ENCODE results near the gene SLC27A5. TPM values are rescaled to one million over a fixed set of nuclear protein-coding genes. Genes with fewer than 3 reads are reported as not detected.
A peak's percentile ranks its signal among the peaks of the same experiment; 100 is the strongest.

SLC27A5 gene
- total and polyA plus RNA-seq, 2 of the 13 experiments (the other 11 are each of a cell fraction or from before 2014, with no cell fraction given): 30.3 to 40.2 TPM

DNA sequence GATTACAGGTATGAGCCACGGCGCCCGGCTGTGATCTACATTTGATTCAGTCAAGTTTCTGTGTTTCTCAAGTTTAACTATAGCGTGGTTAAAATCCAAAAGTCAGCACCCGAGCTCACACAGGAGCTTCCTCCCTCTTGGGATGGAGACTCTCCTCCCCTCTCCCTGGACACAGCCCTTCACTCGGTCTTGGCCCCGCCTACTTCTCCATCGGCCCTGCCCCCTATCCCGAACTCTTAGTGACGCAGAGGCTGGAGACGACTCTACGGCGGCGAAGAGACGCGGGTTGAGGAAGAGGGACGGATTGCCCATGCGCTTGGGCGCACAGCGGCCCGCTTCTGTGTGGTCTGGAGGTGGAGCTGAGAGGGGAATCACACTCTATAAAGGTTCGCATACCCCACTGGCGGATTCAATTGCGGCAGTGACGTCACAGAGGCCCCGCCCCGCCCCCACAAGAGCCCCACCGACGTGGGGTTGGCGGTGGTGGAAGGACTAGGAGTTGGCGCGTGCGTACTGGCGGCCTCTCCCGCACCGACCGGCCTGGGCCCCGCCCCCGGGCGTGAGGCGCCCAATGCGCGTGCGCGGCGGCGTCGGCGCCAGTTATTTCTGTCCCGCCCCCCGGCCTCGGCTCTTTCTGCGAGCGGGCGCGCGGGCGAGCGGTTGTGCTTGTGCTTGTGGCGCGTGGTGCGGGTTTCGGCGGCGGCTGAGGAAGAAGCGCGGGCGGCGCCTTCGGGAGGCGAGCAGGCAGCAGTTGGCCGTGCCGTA lies 32.2 kb upstream of the SLC27A5 start, which contains the start of gene TRIM28 (continued):
- TF ChIP-seq, protein P1, sequence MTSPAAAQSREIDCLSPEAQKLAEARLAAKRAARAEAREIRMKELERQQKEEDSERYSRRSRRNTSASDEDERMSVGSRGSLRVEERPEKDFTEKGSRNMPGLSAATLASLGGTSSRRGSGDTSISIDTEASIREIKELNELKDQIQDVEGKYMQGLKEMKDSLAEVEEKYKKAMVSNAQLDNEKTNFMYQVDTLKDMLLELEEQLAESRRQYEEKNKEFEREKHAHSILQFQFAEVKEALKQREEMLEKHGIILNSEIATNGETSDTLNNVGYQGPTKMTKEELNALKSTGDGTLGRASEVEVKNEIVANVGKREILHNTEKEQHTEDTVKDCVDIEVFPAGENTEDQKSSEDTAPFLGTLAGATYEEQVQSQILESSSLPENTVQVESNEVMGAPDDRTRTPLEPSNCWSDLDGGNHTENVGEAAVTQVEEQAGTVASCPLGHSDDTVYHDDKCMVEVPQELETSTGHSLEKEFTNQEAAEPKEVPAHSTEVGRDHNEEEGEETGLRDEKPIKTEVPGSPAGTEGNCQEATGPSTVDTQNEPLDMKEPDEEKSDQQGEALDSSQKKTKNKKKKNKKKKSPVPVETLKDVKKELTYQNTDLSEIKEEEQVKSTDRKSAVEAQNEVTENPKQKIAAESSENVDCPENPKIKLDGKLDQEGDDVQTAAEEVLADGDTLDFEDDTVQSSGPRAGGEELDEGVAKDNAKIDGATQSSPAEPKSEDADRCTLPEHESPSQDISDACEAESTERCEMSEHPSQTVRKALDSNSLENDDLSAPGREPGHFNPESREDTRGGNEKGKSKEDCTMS (CRISPR knock-in tag; conservative IDR thresholded peaks at IDR 0.05): no peak
- no peak for TF ChIP-seq NR3C1 (CRISPR knock-in tag; IDR thresholded peaks at IDR 0.05)
- TF ChIP-seq, protein P2, sequence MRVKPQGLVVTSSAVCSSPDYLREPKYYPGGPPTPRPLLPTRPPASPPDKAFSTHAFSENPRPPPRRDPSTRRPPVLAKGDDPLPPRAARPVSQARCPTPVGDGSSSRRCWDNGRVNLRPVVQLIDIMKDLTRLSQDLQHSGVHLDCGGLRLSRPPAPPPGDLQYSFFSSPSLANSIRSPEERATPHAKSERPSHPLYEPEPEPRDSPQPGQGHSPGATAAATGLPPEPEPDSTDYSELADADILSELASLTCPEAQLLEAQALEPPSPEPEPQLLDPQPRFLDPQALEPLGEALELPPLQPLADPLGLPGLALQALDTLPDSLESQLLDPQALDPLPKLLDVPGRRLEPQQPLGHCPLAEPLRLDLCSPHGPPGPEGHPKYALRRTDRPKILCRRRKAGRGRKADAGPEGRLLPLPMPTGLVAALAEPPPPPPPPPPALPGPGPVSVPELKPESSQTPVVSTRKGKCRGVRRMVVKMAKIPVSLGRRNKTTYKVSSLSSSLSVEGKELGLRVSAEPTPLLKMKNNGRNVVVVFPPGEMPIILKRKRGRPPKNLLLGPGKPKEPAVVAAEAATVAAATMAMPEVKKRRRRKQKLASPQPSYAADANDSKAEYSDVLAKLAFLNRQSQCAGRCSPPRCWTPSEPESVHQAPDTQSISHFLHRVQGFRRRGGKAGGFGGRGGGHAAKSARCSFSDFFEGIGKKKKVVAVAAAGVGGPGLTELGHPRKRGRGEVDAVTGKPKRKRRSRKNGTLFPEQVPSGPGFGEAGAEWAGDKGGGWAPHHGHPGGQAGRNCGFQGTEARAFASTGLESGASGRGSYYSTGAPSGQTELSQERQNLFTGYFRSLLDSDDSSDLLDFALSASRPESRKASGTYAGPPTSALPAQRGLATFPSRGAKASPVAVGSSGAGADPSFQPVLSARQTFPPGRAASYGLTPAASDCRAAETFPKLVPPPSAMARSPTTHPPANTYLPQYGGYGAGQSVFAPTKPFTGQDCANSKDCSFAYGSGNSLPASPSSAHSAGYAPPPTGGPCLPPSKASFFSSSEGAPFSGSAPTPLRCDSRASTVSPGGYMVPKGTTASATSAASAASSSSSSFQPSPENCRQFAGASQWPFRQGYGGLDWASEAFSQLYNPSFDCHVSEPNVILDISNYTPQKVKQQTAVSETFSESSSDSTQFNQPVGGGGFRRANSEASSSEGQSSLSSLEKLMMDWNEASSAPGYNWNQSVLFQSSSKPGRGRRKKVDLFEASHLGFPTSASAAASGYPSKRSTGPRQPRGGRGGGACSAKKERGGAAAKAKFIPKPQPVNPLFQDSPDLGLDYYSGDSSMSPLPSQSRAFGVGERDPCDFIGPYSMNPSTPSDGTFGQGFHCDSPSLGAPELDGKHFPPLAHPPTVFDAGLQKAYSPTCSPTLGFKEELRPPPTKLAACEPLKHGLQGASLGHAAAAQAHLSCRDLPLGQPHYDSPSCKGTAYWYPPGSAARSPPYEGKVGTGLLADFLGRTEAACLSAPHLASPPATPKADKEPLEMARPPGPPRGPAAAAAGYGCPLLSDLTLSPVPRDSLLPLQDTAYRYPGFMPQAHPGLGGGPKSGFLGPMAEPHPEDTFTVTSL (CRISPR knock-in tag; IDR thresholded peaks at IDR 0.05; ENCODE audit: borderline replicate concordance): no peak
- peak; percentile 61; the same call in 1 of the 2 replicates for TF ChIP-seq KLF11 (CRISPR knock-in tag; IDR thresholded peaks at IDR 0.05)
- no peak for TF ChIP-seq SOX13 (IDR thresholded peaks at IDR 0.05)
- TF ChIP-seq SOX13 (CRISPR knock-in tag; conservative IDR thresholded peaks at IDR 0.05 in 1 of 2, IDR thresholded peaks at IDR 0.05 in 1 of 2): no peak; a peak in 1 of 4 replicates
- TF ChIP-seq, protein P3, sequence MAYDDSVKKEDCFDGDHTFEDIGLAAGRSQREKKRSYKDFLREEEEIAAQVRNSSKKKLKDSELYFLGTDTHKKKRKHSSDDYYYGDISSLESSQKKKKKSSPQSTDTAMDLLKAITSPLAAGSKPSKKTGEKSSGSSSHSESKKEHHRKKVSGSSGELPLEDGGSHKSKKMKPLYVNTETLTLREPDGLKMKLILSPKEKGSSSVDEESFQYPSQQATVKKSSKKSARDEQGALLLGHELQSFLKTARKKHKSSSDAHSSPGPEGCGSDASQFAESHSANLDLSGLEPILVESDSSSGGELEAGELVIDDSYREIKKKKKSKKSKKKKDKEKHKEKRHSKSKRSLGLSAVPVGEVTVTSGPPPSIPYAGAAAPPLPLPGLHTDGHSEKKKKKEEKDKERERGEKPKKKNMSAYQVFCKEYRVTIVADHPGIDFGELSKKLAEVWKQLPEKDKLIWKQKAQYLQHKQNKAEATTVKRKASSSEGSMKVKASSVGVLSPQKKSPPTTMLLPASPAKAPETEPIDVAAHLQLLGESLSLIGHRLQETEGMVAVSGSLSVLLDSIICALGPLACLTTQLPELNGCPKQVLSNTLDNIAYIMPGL (CRISPR knock-in tag; IDR thresholded peaks at IDR 0.05; ENCODE audit: borderline replicate concordance in 1 of 2, low read depth in 1 of 2): peak in 1 of 2 experiments; percentile 57; a peak in 2 of 4 replicates
- no peak for TF ChIP-seq ZNF644 (CRISPR knock-in tag; IDR thresholded peaks at IDR 0.05; ENCODE audit: low read depth)
- TF ChIP-seq ZNF263 (CRISPR knock-in tag; IDR thresholded peaks at IDR 0.05): peak; percentile 53
- peak; percentile 55; the same call in 1 of the 2 replicates for TF ChIP-seq GATAD1 (CRISPR knock-in tag; IDR thresholded peaks at IDR 0.05)
- TF ChIP-seq, protein P4, sequence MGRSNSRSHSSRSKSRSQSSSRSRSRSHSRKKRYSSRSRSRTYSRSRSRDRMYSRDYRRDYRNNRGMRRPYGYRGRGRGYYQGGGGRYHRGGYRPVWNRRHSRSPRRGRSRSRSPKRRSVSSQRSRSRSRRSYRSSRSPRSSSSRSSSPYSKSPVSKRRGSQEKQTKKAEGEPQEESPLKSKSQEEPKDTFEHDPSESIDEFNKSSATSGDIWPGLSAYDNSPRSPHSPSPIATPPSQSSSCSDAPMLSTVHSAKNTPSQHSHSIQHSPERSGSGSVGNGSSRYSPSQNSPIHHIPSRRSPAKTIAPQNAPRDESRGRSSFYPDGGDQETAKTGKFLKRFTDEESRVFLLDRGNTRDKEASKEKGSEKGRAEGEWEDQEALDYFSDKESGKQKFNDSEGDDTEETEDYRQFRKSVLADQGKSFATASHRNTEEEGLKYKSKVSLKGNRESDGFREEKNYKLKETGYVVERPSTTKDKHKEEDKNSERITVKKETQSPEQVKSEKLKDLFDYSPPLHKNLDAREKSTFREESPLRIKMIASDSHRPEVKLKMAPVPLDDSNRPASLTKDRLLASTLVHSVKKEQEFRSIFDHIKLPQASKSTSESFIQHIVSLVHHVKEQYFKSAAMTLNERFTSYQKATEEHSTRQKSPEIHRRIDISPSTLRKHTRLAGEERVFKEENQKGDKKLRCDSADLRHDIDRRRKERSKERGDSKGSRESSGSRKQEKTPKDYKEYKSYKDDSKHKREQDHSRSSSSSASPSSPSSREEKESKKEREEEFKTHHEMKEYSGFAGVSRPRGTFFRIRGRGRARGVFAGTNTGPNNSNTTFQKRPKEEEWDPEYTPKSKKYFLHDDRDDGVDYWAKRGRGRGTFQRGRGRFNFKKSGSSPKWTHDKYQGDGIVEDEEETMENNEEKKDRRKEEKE (IDR thresholded peaks at IDR 0.05): no peak
- no peak for TF ChIP-seq MBNL3 (CRISPR knock-in tag; conservative IDR thresholded peaks at IDR 0.05)
- 0 out of 2 replicates have a peak, but pooled peaks have one; percentile 50 for TF ChIP-seq ZNF510 (CRISPR knock-in tag; IDR thresholded peaks at IDR 0.05; ENCODE audit: low read depth)
- peak; percentile 69; the same call in 1 of the 2 replicates for TF ChIP-seq GATA4 (IDR thresholded peaks at IDR 0.05; ENCODE audit: borderline replicate concordance, low read depth)
- no peak for TF ChIP-seq ZNF17 (CRISPR knock-in tag; IDR thresholded peaks at IDR 0.05)
- TF ChIP-seq MED8 (CRISPR knock-in tag; IDR thresholded peaks at IDR 0.05; ENCODE audit: insufficient replicate concordance): no peak

Data from HepG2 (cell line).